Fibroblast of lung (primary cell): ENCODE data around the gene PRPF31.

Experiments
- EZH2 ChIP-seq: IDR thresholded peaks from 2 replicates; pipeline ENCODE4 v1.5.1; 2012; ENCODE audit warnings: low read length, control low read depth, mild to moderate bottlenecking; ENCODE audit errors: missing control alignments
- TF ChIP-seq, protein P1 (sequence below), 2 donors: IDR thresholded peaks in 1 of 2; conservative IDR thresholded peaks in 1 of 2; 1 replicate in 1 of 2; 2 replicates in 1 of 2; pipeline ENCODE4 v1.5.1; 2011 to 2012; ENCODE audit warnings: low read length in 2 of 2, control low read depth in 1 of 2, inconsistent platforms in 1 of 2, low read depth in 1 of 2, mild to moderate bottlenecking in 1 of 2

GRCh38 chr19:54160182-54160811 lies 44.7 kb downstream of the PRPF31 start:
- TF ChIP-seq, protein P1, sequence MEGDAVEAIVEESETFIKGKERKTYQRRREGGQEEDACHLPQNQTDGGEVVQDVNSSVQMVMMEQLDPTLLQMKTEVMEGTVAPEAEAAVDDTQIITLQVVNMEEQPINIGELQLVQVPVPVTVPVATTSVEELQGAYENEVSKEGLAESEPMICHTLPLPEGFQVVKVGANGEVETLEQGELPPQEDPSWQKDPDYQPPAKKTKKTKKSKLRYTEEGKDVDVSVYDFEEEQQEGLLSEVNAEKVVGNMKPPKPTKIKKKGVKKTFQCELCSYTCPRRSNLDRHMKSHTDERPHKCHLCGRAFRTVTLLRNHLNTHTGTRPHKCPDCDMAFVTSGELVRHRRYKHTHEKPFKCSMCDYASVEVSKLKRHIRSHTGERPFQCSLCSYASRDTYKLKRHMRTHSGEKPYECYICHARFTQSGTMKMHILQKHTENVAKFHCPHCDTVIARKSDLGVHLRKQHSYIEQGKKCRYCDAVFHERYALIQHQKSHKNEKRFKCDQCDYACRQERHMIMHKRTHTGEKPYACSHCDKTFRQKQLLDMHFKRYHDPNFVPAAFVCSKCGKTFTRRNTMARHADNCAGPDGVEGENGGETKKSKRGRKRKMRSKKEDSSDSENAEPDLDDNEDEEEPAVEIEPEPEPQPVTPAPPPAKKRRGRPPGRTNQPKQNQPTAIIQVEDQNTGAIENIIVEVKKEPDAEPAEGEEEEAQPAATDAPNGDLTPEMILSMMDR (conservative IDR thresholded peaks at IDR 0.05 in 1 of 2, IDR thresholded peaks at IDR 0.05 in 1 of 2; ENCODE audit: low read depth in 1 of 2, low read length in 2 of 2) = no peak
- no peak for TF ChIP-seq EZH2
